Spinal cord (tissue), 10 donors: ENCODE data around the gene FBXO33. TPM values are rescaled to one million over a fixed set of nuclear protein-coding genes. Genes with fewer than 3 reads are reported as not detected.

Source experiments
- DNase-seq, 6 donors: peaks; one replicate each; pipeline versions ENCODE4 v3.0.0 to v3.0.0-alpha.2; 2013 to 2015; ENCODE audit warnings: low spot score in 6 of 6, low read depth in 4 of 6
- H3K27ac ChIP-seq: one replicate; pipeline ENCODE4 v1.5.1; 2013; ENCODE audit warnings: low read depth, low read length, control low read depth
- H3K27me3 ChIP-seq: one replicate; pipeline ENCODE4 v1.6.1; 2013; ENCODE audit warnings: low read length; ENCODE audit not compliant: control insufficient read depth, insufficient read depth
- H3K36me3 ChIP-seq: one replicate; pipeline ENCODE4 v1.6.1; 2013; ENCODE audit warnings: low read length; ENCODE audit not compliant: control insufficient read depth, insufficient read depth
- H3K4me1 ChIP-seq: one replicate; pipeline ENCODE4 v1.6.1; 2013; ENCODE audit warnings: low read length; ENCODE audit not compliant: control insufficient read depth, insufficient read depth
- H3K4me3 ChIP-seq: one replicate; pipeline ENCODE4 v1.5.1; 2013; ENCODE audit warnings: low read depth, low read length, control low read depth
- H3K9me3 ChIP-seq: one replicate; pipeline ENCODE4 v1.6.1; 2013; ENCODE audit warnings: low read length; ENCODE audit not compliant: control insufficient read depth, insufficient read depth
- WGBS: methylation state at CpG from one replicate; pipeline ENCODE4 v1.1.5; 2013; ENCODE audit warnings: missing lambda C conversion rate; ENCODE audit not compliant: insufficient coverage; 5-methylcytosine and 5-hydroxymethylcytosine counted together
- long read RNA-seq, 4 donors: transcript quantifications; one replicate each; lab custom pipeline, GENCODE V29; 2026
- polyA plus RNA-seq, 2 donors: library from polyadenylated mRNA; unstranded; fragments of 120-200 nt; gene quantifications; one replicate each; pipeline ENCODE4 v1.2.1, GENCODE V29; 2013; ENCODE audit not compliant: insufficient read length in 2 of 2
- total RNA-seq, 2 donors: library from RNA; depleted of rRNA in 1 of 2; stranded (reverse); fragments of 120-200 nt in 1 of 2; fragments of >200 nt in 1 of 2; gene quantifications; one replicate each; pipeline versions ENCODE4 v1.2.3 to v1.2.4, GENCODE V29; 2013 to 2014
- donor health status: healthy.

FBXO33 gene, protein sequence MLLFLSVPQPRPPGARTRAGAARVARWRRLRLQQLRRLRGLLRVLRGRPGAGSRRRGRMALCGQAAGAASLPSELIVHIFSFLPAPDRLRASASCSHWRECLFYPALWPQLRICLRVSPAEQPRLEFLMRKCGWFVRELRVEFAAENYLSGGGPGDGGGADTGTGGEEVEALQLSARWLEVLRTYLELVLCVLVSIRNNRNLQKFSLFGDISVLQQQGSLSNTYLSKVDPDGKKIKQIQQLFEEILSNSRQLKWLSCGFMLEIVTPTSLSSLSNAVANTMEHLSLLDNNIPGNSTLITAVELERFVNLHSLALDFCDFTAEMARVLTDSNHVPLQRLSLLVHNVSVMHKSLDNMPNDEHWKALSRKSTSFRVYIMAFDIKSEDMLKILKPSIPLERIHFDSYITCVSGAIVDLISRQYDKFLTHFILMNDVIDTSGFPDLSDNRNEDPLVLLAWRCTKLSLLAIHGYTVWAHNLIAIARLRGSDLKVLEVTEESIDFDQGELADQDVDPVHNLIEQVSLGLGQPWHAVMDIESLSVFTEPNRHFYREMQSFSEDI
- total RNA-seq (10 to 100 TPM; 13.6 to 19.6 TPM), polyA plus RNA-seq (1 to 10 TPM; 8.9 to 9.5 TPM)
- long read RNA-seq, donor 1, partial matches to known transcripts, result 0 of 2 reads
- long read RNA-seq, donor 1, other reads (novel, unspliced or antisense), result 0 of 2 reads
- long read RNA-seq, donor 2, result 0 reads
- long read RNA-seq, donor 3, result 0 reads
- long read RNA-seq, donor 4, transcript FBXO33-201 (4 exons, 3,853 nt), result major isoform, 6 of 6 reads
- long read RNA-seq, donor 4, partial matches to known transcripts, result 0 of 6 reads
- long read RNA-seq, donor 4, other reads (novel, unspliced or antisense), result 0 of 6 reads

GRCh38 chr14:39432179-39432618 is at the start of gene FBXO33:
FBXO33 (minus strand) TSS chr14:39432433; CDS start chr14:39432162, 271 bp downstream.
- Histone ChIP-seq H3K9me3 (no peaks in the 10 kb centered on the region), H3K4me3 (peak within 1 kb of the TSS; percentile 92), H3K4me1 (peaks cover 3% of the 10 kb centered on the region), H3K36me3 (no peaks in the 10 kb centered on the region), H3K27me3 (no peaks in the 10 kb centered on the region), H3K27ac (peak within 1 kb of the TSS; percentile 100)
- DNase-seq, result peak; percentile 88 to 98 (median 93)
- 0% methylated on average over 42 of the region's 47 CpGs for WGBS

GRCh38 chr14:39474416-39474911 is 42.2 kb upstream of the FBXO33 start:
- H3K4me3 ChIP-seq, result no peak overlapping the region
- WGBS, result 100% methylated on average over 1 of the region's 1 CpG

DNA sequence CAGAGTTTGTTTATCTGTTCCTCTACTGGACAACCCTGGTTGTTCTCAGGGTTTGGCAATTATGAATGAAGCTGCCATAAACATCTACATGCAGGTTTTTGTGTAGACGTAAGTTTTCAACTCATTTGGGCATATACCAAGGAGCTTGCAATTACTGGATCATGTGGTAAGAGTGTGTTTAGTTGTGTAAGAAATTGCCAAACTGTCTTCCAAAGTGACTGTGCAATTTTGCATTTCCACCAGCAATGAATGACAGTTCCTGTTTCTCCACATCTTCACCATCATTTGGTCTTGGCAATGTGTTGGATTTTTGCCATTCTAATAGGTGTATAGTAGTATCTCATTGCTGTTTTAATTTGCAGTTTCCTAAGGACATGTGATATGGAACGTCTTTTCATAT is 39.8 kb upstream of the FBXO33 start:
- Histone ChIP-seq H3K4me1 (peaks cover 7% of the 10 kb centered on the region), H3K36me3 (no peaks in the 10 kb centered on the region), H3K4me3 (no peak overlapping the region), H3K9me3 (no peaks in the 10 kb centered on the region), H3K27ac (no peak overlapping the region), H3K27me3 (no peaks in the 10 kb centered on the region)
- DNase-seq, result no peak
- WGBS, result no CpG with 5 or more reads among the region's 2 CpGs

More at GRCh38 chr14:39474416-39474911, 42.2 kb upstream of the FBXO33 start:
- no peak for DNase-seq
- Histone ChIP-seq H3K27ac (no peak overlapping the region), H3K36me3 (no peaks in the 10 kb centered on the region), H3K4me1 (peaks cover 1% of the 10 kb centered on the region), H3K27me3 (no peaks in the 10 kb centered on the region), H3K9me3 (no peaks in the 10 kb centered on the region)

- DNase-seq, result peak in 2 of 6 donors; percentile 18 to 43
Observed at GRCh38 chr14:39469094-39469710, 37.0 kb upstream of the FBXO33 start.

GRCh38 chr14:39467889-39468524 is 35.8 kb upstream of the FBXO33 start:
- no peak overlapping the region for H3K4me3 ChIP-seq
- peak in 1 of 6 donors; percentile 30 for DNase-seq
- H3K27me3 ChIP-seq, result no peaks in the 10 kb centered on the region
- H3K27ac ChIP-seq, result no peak overlapping the region
- no peaks in the 10 kb centered on the region for H3K36me3 ChIP-seq
- peaks cover 1% of the 10 kb centered on the region for H3K9me3 ChIP-seq
- WGBS, result 79% methylated on average over 7 of the region's 7 CpGs
- peaks cover 7% of the 10 kb centered on the region for H3K4me1 ChIP-seq

More at GRCh38 chr14:39469094-39469710, 37.0 kb upstream of the FBXO33 start:
- WGBS, result 38% methylated on average over 3 of the region's 5 CpGs
- H3K4me3 ChIP-seq, result no peak overlapping the region
- H3K36me3 ChIP-seq, result no peaks in the 10 kb centered on the region
- H3K27me3 ChIP-seq, result no peaks in the 10 kb centered on the region
- peaks cover 7% of the 10 kb centered on the region for H3K4me1 ChIP-seq
- H3K27ac ChIP-seq, result peak overlapping the region; percentile 40
- peaks cover 1% of the 10 kb centered on the region for H3K9me3 ChIP-seq

- Histone ChIP-seq H3K4me1 (no peaks in the 10 kb centered on the region), H3K27me3 (no peaks in the 10 kb centered on the region), H3K4me3 (no peak overlapping the region), H3K9me3 (no peaks in the 10 kb centered on the region), H3K27ac (no peak overlapping the region), H3K36me3 (no peaks in the 10 kb centered on the region)
- no CpG with 5 or more reads among the region's 1 CpG for WGBS
- no peak for DNase-seq
Observed at GRCh38 chr14:39459795-39460478, 27.7 kb upstream of the FBXO33 start.

DNA sequence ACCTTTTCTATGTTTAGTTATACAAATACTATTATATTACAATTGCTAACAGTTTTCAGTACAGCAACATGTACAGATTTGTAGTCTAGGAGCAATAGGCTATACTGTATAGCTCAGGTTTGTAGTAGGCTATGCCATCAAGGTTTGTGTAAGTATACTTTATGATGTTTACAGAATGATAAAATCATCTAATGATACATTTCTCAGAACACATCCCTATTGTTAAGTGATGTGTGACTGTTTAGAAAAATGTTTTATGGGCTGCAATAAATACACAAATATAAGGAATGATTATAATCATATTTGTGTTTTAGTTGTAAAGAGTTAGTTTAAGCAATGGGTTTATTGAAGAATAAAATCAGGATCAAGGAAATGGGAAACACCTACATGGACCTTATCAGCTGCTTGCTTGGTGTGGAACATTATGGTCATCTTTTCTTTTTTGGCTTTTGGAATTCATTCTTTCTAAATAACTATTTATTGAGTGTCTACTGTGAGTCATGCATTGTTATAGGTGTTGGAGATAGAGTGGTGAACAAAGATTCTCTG is 24.5 kb upstream of the FBXO33 start:
- H3K27ac ChIP-seq, result no peak overlapping the region
- H3K27me3 ChIP-seq, result no peaks in the 10 kb centered on the region
- no peaks in the 10 kb centered on the region for H3K36me3 ChIP-seq
- H3K4me3 ChIP-seq, result no peak overlapping the region
- DNase-seq, result no peak
- H3K4me1 ChIP-seq, result no peaks in the 10 kb centered on the region
- no peaks in the 10 kb centered on the region for H3K9me3 ChIP-seq

- Histone ChIP-seq H3K27ac (no peak overlapping the region), H3K36me3 (no peaks in the 10 kb centered on the region), H3K9me3 (no peaks in the 10 kb centered on the region), H3K27me3 (no peaks in the 10 kb centered on the region), H3K4me3 (no peak overlapping the region), H3K4me1 (no peaks in the 10 kb centered on the region)
- no CpG with 5 or more reads among the region's 2 CpGs for WGBS
- DNase-seq, result no peak
Observed at GRCh38 chr14:39454906-39455539, 22.8 kb upstream of the FBXO33 start.
